A172 (cell line): ENCODE data around the gene SPOCK1. TPM values are rescaled to one million over a fixed set of nuclear protein-coding genes. Genes with fewer than 3 reads are reported as not detected.

Experiments
- DNase-seq: peaks from one replicate; pipeline ENCODE4 v3.0.0-alpha.2; 2015; ENCODE audit warnings: low spot score
- total RNA-seq: library from RNA; depleted of rRNA; stranded (reverse); fragments of >200 nt; shearing (Covaris generic); gene quantifications from 2 replicates; pipeline ENCODE4 v1.2.3, GENCODE V29; 2014

SPOCK1 gene
- total RNA-seq, 1 experiment from 2014 or later, result 6.5 TPM

DNA sequence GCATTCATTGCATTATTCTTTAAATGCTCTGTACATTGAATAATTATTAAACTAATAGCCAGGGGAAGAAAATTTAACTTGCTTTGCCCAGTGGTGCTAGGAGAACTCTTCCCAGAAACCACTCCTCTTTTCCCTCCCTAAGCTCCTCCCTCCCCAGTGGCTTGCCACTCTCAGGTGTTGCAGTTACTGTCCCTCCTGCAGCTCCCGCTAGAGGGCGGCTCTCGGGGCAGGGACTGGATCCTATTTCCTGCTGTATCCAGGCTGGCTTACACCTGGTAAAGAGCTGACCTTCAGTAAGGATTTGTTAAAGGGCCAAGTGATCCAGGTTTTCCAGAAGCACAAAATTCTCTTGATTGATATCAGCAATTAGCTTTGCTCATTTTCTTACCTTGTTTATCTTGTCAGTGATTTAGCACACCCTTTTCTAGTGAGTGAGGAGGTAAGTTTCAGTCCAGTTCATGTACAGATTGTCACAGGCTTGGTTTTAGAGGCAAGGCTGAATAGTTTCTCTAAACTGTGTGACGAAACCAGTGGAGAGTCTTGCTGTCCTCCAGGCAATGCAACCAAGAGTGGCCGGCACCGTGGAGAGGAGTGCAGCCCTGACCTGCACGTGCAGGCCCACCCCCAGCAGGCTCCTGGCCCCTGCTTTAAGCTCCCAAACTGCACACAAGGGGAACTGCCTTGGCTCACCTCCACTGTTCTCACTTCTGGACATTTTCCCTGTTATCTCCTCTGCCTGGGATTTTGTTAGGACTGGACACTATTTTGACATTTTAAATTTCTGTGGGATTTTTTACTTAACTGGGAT is 423.8 kb downstream of the SPOCK1 start:
- DNase-seq, result peak; percentile 70

DNA sequence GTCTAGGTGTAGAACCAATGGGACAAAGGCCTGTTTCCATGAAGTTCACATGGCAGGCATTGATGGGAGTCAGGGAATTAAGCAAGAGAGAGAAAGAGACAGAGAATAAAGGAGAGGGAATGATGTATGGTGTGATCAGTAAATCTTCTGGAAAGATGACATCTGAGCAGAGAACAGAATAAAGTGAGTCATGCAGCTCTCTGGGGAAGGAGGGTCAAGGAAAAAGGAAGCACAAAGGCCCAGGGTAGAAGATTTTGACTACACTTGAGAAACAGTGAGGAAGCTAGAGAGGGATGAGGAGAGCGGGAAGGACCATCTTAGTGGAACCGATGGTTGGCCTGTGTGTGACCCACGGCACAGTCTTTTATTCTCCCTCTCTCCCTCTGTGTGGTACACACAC is 425.9 kb downstream of the SPOCK1 start:
- peak; percentile 51 for DNase-seq

DNA sequence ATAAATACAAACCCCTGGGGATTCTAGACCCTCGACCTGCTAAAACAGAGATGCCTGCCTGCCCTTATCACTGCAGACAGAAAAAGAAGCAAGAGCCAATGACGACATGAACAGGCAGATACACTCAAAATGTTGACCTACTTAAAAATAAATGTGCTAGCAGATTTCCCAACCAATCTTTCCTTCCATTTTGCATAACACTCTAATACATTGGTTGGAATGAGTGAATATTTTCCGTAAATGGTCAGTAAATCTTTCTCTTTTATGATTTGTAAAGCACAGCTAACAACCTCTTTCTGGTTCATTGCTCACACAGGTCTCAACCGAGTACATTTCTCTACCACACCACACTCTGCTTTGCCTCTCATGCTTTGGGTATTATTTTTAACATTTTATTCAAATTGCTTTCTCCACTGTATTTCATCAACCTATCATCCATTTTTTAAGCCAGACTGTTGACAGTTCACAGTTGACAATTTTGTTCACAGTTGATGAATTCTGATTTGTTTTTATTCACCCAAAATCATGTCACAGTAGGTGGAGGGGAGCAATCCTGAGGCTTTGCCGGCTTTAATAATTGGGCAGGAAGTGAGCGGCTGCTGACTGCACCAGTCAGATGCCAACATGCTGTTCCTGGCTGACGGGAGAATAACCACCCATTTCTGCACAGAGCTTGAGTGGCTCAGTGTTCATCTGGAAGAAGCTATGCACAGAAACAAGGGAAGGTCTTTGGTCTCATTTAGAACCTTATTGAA is 426.6 kb downstream of the SPOCK1 start:
- DNase-seq, result peak; percentile 20

DNA sequence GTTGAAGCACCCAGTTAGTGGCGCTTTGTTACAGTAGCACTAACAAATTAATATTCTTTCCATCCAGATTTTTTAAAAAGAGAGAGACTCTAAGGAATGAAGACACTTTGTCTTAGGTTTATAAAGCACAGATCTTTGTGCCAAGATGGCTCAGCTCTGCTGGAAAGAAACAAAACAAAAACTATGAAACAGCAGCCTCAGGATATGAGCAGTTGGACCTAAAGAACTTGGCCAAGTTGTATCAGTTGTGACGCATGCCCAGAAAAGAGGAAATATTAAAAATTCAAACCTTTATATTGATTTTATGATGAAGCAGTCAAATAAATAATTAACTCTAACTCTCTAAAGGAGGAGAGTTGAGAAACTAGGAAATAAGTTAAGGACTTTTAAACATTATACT is 427.2 kb downstream of the SPOCK1 start:
- no peak for DNase-seq

DNA sequence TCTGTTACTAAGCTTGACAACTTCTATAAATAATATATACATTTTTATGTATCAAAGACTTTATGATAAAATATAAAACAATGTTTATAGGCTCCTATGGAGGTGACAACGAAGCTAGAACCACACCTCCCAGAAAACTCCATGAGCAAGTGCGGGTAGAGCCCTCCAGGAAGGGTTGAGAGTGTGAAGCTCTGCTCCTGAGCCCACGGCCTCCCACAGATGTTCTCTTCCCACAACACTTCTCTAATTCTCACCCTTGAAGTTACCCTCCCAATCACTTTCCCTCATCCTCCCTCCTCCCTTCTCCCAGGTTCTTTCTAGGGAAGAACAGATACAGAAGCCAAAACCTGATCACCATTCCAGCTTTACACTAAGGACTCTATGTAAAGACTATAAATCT is 427.6 kb downstream of the SPOCK1 start:
- DNase-seq, result no peak

DNA sequence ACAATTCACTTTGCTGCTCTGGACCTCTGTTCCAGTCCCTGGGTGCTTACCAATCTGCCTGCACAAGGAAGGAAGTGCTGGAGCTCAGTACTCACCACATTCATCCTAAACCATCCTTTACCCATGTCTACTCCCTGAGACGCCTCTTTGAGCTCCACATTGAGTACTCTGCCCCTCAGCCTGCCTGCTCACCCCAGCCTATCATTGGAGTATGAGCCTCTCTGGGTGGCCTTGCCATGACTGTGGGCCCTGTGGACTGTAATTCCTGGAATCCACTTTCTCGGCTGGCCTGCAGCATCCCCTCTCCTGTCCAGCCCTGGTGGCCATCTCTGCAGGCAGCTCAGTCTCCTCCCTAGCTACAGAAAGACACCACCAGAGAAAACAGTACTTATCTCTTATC is 428.6 kb downstream of the SPOCK1 start:
- DNase-seq, result no peak

DNA sequence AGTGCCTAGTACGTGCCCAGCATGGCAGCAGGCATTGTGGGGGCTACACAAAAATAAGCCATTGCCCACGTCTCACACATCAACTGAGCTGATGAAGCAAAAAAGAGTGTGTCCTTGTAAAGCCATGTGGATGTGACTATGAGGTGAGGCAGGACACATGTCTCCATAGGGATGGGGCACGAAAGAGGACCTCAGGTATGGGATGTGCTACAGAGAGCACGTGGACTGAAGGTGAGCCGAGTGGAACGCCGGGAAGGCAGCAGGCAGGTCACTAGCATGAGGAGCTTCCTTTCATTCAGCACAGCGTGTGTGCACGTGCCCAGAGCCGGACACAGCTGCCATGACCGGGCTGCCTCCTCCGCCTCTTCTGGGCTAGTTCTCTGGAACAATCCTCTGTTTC is 429.8 kb downstream of the SPOCK1 start:
- no peak for DNase-seq

GRCh38 chr5:137061382-137061781 is 437.7 kb downstream of the SPOCK1 start:
- no peak for DNase-seq

- no peak for DNase-seq
Observed at GRCh38 chr5:137058089-137058488, 441.0 kb downstream of the SPOCK1 start.

DNA sequence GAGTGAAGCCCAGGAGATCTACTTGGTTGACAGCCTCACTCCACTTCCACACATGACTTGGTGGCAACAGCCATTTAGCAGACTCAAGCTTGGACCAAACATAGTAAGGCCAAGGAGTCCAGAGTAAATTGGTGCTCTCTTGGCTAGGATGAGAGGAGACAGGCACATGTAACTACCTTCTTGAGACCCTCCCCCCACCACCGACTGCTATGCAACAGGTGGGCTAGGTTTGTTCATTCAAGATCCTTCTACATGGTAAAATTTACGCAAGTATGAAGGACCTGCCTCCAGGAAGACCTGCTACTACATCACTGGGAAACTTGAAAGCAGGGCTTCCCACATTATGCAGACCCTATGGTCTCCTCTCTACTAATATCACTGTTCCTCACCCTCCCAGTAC is 442.4 kb downstream of the SPOCK1 start:
- DNase-seq, result no peak

- no peak for DNase-seq
Observed at GRCh38 chr5:137055271-137055872, 443.8 kb downstream of the SPOCK1 start.

DNA sequence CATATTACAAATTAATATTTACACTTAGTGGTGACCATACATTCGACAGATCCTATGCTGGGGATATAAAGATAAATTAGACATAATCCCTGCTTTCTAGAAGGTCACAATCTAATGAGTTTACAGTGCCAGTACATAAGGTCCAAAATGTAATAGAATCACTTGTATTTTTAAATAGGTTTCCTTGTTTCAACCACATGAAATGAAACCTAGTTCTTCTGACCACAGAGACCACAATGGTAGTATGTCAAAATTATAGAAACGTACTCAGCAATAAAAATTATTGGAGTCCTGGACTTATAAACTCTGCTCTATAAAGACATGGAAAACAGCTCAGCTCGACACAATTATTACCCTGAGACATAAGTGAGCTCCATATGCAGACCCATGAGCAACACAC is 444.3 kb downstream of the SPOCK1 start:
- DNase-seq, result no peak

GRCh38 chr5:137054335-137054734 is 444.8 kb downstream of the SPOCK1 start:
- DNase-seq, result no peak

DNA sequence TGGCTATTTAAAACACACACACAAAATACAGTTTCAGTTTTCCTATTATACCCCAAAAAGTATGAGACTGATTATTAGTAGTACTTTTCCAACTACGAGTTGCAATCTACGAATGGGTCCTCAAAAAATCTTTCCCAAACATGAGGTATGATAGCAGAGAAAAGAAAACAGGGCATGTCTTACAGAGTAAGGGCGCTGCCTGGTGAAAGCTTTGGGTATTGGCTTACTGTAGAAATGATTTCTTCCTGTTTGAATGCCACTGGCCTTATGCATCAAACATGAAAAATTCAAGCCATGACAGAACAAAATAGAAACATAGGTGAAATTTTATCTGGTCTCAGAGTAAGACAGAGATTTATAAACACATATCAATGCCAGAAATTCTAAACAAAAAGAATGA is 448.0 kb downstream of the SPOCK1 start:
- DNase-seq, result no peak

DNA sequence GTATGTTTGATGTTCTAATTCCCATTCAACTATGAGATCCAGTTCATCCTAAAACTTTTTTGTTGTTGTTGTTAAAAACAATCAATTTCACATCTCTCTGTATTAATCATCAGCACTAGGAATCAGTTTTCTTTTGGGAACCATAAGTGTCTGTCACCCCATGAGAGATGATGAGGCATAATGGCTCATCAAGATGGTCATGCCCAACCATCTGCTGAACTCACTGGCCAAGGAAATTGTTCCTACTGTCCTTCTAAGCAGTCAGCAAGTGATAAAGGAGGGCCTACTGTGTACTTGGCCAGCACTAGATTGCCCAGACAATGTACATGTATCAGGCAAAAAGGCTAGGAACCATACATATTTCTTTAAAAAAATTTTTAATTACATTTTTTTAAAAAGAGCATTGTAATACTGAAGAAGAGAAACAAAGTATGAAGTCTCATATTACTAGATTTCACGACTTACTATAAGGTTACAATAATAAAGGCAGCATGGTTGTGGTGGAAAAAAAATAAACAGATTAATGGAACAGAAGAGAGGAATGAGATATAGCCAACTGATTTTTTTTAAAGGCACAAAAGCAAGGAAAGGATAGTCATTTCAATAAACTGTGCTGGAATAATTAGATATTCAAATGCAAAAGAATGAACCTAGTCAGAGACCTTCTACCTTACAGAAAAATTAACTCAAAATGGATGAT is 458.3 kb downstream of the SPOCK1 start:
- no peak for DNase-seq

GRCh38 chr5:137040024-137040423 is 459.1 kb downstream of the SPOCK1 start:
- DNase-seq, result no peak

GRCh38 chr5:137037848-137038247 is 461.3 kb downstream of the SPOCK1 start:
- no peak for DNase-seq

DNA sequence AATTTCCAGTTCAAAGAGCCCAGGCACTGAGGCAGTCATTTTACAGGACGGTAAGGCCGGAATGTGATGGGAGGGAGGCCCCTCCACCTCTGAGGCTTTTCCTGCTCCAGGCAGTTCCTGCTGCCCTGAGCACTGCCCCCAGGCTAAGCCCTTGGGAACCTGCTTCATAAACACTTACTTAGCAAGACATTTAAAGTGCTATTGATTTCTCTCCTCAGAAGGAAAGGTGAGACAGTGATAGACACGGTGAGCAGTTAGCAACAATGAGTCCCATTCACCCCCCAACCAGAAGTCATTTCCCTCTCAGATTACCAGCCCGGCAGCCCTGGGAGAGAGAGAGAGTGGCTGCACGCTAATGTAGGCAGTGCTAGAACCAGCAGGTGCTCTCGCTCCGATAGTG is 462.5 kb downstream of the SPOCK1 start:
- DNase-seq, result no peak

DNA sequence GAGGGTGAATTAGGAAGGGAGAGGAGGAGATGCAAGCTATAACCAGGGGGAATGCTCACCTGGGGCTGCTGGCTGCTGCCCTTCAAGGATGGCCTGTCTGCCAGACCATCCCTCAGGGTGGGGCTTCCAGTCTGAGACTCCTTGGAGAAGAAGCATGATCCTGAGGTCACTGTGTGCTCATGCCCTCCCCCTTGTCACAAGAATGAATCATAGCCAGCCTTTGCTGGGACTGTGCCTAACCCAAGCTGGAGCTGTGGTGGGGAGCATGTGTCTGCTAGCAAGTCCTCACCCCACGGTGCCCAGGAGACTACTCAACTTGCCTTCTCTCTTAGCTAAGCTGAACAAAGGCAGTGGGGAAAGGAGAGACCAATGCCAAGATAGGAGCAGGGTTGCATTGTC is 463.6 kb downstream of the SPOCK1 start:
- DNase-seq, result peak; percentile 5

DNA sequence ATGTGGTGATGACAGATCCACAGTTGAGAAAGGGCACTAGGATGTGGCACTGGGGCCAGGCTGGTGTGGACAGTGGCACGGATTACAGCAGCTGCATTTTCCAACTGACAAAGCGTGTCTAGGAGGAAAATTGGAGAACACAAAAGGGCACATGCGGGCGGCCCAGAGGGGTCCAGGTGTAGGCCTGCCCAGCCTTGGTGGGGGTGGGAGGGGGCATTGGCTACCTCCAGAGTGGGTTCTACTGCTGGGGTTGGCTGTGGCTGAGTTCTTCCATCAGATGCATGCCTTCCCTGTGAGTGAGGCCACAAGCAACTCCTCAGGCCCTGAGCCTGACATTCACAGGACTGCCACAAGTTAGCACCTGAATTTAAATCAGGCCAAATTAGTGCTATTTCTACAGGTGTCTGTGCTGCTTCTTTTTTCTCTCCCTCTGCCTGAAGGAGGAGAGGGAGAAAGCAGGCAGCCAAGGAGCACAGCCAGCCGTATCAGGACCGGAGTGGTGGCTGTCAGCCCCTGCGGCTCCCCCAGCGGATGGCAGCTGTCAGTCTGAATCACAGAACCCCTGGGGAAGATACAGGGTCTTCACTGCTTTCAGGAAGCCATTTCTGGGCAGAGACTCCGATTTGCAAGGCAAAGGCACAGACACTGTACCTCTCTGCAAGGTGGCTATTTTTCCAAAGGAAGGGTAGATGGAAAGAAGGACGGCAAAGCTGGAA is 464.2 kb downstream of the SPOCK1 start:
- DNase-seq, result no peak

GRCh38 chr5:137034213-137034612 is 464.9 kb downstream of the SPOCK1 start:
- DNase-seq, result no peak

- no peak for DNase-seq
Observed at GRCh38 chr5:137032929-137033328, 466.2 kb downstream of the SPOCK1 start.
